Colonic mucosa (tissue), 4 donors: Measurements from ENCODE around the gene MARK2. TPM values are rescaled to one million over a fixed set of nuclear protein-coding genes. Genes with fewer than 3 reads are reported as not detected.

ENCODE experiments used
- DNase-seq: peaks from one replicate; pipeline ENCODE4 v3.0.0-alpha.2; 2020
- H3K27ac ChIP-seq: fragments of 200-600 bp; one replicate; pipeline ENCODE4 v1.8.0; 2021
- H3K27me3 ChIP-seq: fragments of 200-600 bp; one replicate; pipeline ENCODE4 v1.8.0; 2021
- H3K36me3 ChIP-seq: fragments of 200-600 bp; one replicate; pipeline ENCODE4 v1.8.0; 2021
- H3K4me1 ChIP-seq: fragments of 200-600 bp; one replicate; pipeline ENCODE4 v1.8.0; 2021; ENCODE audit warnings: mild to moderate bottlenecking
- H3K4me3 ChIP-seq: fragments of 200-600 bp; one replicate; pipeline ENCODE4 v1.8.0; 2021
- H3K9ac ChIP-seq, 2 donors: one replicate each; pipeline ENCODE4 v1.7.0; 2013; ENCODE audit warnings: control low read depth in 2 of 2, low read depth in 2 of 2, low read length in 2 of 2
- H3K9me3 ChIP-seq: fragments of 200-600 bp; one replicate; pipeline ENCODE4 v1.8.0; 2021
- CTCF ChIP-seq: fragments of 200-600 bp; IDR thresholded peaks from one replicate; pipeline ENCODE4 v1.8.0; 2022; ENCODE audit warnings: antibody characterized with exemption, mild to moderate bottlenecking
- intact Hi-C: fragments of 100-400 bp; cut with DNase I; formaldehyde crosslinking; loops from one replicate; pipeline ENCODE4 v1.14.1; 2022
- total RNA-seq, 2 donors: library from RNA; stranded (reverse); fragmentation: NEBNext Ultra II Directional in 1 of 2; extraction: Animal tissue kit (Norgen Biotek cat#: 25700) in 1 of 2; gene quantifications; one replicate each; pipeline ENCODE4 v1.2.1, GENCODE V29; 2021
- donor health status: healthy.
- donor health status: DM: no; HTN: no; CAD: no.
- donor health status: DM: no; HTN: no; CAD: no.

The MARK2 gene
- total RNA-seq, 2 donors from 2014 or later, result 86.8 to 96.8 TPM

DNA sequence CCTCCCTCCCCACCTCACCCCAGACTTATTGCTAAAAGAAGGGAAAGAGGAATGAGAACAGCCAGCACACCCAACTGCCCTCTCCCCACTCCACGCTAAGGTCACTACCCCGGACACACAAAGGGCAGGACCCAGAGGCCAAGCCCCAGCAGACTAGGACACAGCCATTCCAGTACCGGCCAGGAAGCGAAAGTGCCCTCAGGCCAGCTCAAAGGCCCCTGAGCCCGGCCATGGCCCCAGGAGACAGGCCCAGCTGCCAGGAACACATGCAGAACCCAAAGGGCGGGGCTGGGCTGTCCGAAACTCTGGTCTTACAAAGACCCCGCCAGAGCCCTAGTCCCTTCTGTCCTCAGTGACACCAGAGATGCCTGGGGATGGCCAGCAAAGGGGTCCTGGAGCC lies 72.5 kb downstream of the MARK2 start:
- Histone ChIP-seq H3K9ac (no peak overlapping the region), H3K4me1 (peaks cover 4% of the 10 kb centered on the region), H3K36me3 (peaks cover 16% of the 10 kb centered on the region), H3K27ac (no peak overlapping the region), H3K4me3 (no peak overlapping the region), H3K9me3 (no peaks in the 10 kb centered on the region), H3K27me3 (no peaks in the 10 kb centered on the region)
- DNase-seq, result no peak
- no peak for TF ChIP-seq CTCF
- intact Hi-C loops, result no loop called here

DNA sequence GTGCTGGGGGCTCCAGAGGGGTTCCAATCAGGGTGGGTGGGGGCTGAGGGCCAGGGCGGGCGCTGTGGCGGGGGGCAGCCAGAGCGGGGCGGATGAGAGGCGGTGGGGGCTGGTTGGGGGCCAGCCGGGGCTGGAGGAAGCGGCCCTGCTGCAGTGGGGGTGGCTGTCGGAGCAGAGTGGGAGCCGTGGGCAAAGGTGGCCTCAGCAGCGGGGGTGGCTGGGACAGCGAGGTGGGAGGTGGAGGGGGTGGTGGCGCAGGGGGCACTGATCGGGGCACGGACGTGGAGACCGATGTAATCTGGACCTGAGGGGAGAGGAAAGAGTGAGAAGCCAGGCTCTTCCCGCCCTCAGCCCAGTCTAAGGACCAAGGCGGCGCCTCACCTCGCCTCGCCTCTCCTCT lies 73.0 kb downstream of the MARK2 start:
- TF ChIP-seq CTCF, result no peak
- Histone ChIP-seq H3K9ac (no peak overlapping the region), H3K9me3 (no peaks in the 10 kb centered on the region), H3K36me3 (peaks cover 16% of the 10 kb centered on the region), H3K27me3 (no peaks in the 10 kb centered on the region), H3K27ac (no peak overlapping the region), H3K4me3 (no peak overlapping the region), H3K4me1 (peaks cover 4% of the 10 kb centered on the region)
- DNase-seq, result no peak
- intact Hi-C loops, result no loop called here

GRCh38 chr11:63912678-63913077 lies 73.8 kb downstream of the MARK2 start:
- intact Hi-C loops, result no loop called here
- Histone ChIP-seq H3K27me3 (no peaks in the 10 kb centered on the region), H3K27ac (no peak overlapping the region), H3K36me3 (peaks cover 14% of the 10 kb centered on the region), H3K9ac (no peak overlapping the region), H3K9me3 (no peaks in the 10 kb centered on the region), H3K4me1 (peaks cover 9% of the 10 kb centered on the region), H3K4me3 (no peak overlapping the region)
- DNase-seq, result no peak
- TF ChIP-seq CTCF, result no peak

GRCh38 chr11:63913866-63914830 lies 75.2 kb downstream of the MARK2 start:
- peaks cover 24% of the 10 kb centered on the region for H3K4me1 ChIP-seq
- DNase-seq, result no peak
- intact Hi-C loops, result no loop called here

More at GRCh38 chr11:63913866-63914830, 75.2 kb downstream of the MARK2 start:
- H3K9ac ChIP-seq, result no peak overlapping the region
- peaks cover 2% of the 10 kb centered on the region for H3K36me3 ChIP-seq
- H3K27ac ChIP-seq, result no peak overlapping the region
- no peak for TF ChIP-seq CTCF
- H3K27me3 ChIP-seq, result no peaks in the 10 kb centered on the region
- no peaks in the 10 kb centered on the region for H3K9me3 ChIP-seq
- H3K4me3 ChIP-seq, result no peak overlapping the region
